Cortex of kidney (tissue), 1 donor: ENCODE results near the gene ZNF462.

ENCODE experiments used
- DNase-seq: peaks from one replicate; lab custom pipeline; 2025; lab: John Stamatoyannopoulos, UW

Gene ZNF462

DNA sequence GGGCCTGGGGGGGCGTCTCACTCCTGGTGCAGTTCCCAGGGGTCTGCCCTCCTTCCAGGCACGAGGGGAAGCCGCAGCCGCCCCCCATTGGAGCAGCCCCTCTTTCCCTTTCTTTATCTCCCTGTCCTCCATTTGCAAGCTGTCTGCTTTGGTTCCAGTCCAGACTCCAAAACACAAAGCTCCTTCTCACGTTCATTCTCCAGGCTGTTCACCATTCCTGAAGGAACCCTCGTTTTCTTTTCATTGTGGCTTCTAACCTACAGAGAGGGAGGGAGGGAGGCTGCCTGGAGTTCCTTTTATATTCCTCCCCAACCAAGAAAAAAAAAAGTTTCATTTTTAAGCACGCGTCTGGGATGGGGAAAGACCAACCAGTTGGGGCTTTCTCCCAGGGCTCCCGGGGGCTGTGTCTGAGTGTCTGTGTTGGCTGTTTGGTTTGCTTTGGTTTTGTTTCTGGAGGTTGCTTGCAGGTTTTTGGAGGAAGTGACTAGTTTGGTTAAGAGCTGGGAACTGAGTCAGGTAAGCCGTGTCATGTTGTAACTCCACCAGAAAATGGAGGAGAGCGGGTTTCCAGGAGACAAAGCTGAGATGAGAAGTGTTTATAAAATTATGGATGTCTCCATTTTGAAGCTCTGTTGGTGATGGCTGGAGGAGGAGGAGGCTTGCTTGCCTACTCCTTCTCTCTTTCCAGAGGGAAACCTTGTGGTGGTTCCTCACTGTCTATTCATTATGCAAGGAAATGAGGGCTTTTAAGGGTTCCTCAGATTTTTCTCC, 1.6 kb downstream of the ZNF462 start:
- no peak for DNase-seq

DNA sequence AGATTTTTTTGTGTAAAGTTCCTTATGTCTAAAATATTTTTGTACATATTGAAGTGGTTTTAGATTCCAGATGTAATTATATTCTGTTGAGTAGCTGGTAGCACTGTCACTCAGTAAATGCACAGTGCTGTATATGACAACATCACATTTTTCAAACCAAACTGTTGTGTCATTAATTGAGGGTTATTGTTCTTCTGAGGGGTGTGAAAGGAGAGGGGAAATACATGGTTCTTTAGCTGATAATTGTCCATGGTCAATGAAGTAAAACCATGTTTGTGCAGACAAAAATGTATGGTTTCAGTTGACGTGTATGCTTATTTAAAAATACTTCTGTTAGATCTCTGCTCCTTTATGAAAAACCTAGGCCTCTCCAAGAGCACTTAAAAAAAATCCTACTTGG, 3.3 kb downstream of the ZNF462 start:
- DNase-seq = no peak

DNA sequence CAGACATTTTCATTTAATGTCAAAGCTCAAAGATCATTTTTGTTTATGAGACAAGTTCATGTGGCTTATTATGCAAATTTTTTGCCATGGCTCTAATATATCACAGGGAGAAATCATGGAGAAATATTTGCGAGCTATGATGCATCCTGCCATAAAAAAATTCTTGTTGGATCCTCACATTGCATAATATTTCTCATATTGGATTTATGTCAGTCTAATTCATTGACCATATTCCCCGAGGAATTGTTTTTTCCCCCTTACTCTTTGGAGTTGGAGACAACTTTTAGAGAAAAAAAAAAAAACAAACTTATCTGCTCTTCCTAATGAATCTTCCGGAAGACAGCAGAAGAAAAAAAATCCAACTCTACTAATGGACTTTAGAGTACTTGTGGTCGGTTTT, 4.3 kb downstream of the ZNF462 start:
- DNase-seq = no peak

DNA sequence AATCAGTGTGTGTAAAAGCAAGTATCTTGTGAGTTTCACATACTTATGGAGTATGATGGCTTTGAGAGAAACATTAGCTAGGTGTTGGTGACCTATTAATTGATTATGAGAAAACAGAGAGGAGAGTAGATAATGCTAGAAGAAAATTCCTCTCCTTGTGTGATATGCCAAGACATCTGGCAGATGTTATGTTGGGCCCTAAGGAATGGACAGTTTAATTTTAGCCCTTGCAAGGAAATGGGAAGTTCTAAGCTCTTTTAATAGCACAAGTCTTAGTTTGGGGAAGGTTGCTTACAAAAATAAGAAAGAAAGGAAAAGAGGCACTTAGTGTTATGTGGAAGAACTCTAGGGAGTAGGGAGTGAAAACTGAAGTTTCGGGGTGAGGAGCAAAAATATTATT, 5.1 kb downstream of the ZNF462 start:
- DNase-seq = no peak

DNA sequence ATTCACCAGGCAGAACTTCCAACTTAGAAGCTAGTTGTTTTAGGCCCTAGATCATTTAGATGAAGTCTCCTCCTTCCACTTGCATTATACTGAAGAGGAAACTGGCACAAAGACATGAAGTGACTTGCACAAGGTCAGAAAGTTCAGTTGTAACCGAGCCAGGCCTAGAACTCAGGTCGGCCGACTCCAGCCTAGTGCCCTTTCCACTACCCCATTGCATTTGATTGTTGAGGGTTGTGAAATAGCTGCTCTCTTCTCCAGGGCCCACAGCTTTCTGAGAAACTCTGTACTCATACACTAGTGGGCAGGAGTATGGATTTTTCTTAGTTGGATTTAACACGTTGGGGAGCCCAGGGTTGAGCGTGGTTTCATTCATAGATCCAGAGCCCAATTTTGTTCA, 5.6 kb downstream of the ZNF462 start:
- no peak for DNase-seq

DNA sequence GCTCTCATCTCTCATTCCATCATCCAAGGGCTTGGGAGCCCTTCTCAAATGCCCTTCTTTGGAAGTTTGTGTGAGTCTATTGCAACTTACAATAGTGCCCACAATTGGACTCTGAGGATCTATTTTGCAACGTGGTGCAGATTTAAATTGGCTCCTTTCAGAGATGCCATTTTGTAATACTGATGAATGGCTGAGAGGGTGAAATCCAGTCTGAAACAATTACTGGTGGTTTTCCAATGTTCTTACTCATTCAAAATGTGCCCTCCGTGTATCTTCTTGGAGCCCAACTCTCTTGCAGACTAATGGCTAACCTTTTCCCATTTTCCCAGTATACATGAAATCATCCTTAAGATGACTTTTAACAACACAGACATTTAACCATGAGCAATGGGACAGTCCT, 6.1 kb downstream of the ZNF462 start:
- DNase-seq = no peak

DNA sequence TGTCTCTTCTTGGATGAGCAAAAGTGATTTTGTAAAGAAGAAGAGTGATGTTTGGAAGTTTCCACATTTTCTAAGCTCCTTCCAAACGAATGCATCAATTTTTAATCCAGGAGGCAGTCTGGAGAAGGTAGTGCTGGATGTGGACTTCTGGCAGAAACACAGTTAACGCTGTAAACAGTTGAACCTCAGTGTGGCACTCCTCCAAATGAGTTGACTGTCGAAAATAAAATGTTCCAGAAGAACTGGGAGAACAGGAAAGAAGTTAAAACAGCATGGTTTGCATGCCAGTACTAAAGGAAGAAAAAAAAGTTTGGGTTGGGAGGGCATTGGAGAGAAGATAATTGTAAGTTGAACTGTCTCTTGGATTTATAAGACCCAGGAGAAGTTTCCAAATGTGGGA, 6.5 kb downstream of the ZNF462 start:
- no peak for DNase-seq

DNA sequence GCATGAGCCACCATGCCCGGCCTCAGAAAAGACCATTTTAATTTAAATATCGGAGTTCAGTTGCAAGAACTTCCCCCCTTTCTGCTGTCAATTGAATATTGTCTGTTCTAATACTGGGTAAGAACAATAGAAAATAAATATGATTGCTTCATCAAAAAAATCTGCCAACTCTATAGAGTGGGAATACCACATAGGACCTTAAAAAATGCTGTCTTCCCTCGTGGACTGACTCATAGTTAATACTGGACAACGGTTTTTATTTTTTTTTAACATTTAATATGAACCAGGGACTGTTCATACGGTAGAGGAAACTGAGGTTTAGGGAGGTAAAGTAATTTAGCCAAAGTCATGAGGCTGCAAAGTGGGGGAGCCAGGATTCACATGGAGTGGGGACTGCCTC, 9.7 kb downstream of the ZNF462 start:
- no peak for DNase-seq

DNA sequence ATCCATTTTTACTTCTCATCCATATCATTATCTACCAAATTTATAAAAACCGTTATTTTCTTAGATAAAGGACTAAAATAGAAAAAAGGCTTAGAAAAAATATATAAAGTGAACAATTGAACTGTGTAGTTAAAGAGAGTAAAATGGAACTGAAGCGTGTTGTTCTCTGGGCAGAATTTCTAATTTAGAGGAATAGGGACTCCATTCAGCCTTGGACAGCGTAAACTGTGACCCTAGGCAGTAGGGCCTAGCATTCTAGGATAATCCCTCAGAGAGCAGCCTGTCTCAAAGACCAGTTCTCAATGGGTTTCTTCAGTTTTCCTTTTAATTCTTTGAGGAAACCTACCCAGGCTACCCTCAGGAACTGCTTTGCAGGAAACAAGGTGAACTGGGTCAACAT, 11.1 kb downstream of the ZNF462 start:
- no peak for DNase-seq

DNA sequence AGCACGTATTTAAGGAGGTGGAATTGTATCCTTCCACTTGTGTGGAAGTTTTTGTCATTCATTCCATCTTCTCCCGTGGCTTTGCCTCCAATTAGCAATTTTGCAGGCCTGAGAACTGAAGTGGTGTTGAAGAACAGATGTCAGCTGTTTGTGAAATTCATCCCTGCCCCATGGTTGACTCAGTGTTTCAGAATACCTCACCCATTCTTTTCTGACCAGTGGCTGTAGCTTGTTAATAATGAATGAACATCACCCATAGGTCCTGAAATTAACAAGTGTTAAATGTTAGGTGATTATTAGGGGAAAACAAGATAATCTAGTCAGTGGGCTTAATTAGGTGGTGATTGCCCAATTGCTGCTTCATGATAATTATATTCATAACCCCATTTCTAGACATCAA, 11.7 kb downstream of the ZNF462 start:
- DNase-seq = no peak

DNA sequence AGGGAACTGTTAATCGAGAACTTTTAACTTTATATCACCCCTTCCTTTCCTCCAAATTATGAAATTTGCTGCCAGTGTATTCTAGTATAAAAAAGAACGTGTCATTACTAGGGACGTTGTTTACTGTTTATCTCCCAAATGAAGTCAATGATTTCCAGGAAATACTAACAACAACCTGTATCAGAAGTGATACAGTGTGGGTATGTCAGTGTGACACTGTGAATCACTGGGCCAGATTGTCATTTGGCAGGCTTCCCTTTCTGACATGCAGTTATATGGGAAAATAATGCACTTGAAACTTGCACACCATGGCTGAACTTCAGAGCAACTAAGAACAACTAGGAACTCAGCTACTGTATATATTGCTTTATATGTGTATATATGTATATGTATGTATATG, 12.6 kb downstream of the ZNF462 start:
- DNase-seq = no peak

DNA sequence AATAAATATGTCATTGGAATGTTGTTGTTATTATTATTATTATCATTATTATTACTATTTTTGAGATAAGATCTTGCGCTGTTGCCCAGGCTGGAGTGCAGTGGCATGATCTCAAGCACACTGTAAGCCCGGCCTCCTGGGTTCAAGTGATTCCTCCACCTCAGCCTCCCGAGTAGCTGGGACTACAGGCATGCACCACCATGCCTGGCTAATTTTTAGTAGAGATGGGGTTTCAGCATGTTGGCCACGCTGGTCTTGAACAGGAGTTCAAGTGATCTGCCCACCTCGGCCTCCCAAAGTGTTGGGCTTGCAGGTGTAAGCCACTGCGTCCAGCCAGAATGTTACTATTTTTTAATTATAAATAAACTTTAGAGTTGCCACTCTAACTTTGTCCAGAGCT, 14.4 kb downstream of the ZNF462 start:
- no peak for DNase-seq

DNA sequence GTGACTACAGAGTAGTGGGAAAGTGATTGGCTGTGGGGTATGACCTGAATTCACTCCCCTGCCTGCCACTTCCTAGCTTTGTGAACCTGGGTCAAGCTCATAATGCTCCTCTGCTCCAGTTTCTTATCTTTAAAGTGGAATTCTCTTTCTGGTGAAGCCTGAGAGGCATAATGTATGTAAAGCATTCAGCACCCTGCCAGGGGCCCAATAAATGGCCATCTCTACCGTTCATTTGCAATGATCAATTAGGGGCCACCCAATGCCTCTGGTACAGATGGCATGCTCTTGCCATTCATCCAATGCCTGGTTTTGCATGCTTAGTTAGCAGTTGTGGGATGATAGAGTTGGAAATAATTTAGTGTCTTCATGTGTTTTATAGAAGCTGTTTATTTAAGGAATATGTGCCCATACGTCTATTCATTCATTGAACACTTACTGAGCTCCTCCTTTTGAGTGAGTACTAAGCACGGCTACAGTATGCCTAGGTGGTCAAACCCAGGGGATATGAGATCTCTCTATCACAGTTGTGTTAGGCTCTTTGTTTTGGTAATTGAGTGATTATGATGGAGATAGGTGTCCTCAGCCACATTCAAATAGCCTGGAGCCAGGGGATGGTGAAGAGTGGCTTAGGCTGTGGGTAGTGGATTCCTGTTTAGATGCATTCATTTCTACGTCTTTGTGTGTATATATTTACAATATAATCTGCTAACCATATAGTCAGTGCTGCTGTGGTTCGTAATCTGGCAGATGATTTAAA, 15.3 kb downstream of the ZNF462 start:
- DNase-seq = no peak

DNA sequence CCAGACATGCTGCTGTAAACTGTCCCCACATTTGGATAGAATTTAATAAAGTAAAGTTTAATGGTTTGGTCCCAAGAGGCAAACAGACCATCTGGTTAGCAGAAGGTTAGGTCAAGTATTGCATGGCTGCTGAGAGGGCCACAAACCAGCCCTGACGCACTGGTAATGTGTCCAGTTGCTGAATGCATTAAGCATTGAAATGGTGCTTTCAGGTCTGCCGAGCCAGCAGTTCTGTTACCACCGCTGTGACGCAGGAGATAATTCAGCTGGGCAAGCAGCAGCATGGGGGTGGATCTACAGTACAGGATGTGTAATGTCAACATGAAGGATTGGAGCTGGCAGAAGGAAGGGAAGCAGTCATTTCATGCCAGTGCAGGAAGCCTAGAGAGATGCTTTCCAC, 16.0 kb downstream of the ZNF462 start:
- no peak for DNase-seq

DNA sequence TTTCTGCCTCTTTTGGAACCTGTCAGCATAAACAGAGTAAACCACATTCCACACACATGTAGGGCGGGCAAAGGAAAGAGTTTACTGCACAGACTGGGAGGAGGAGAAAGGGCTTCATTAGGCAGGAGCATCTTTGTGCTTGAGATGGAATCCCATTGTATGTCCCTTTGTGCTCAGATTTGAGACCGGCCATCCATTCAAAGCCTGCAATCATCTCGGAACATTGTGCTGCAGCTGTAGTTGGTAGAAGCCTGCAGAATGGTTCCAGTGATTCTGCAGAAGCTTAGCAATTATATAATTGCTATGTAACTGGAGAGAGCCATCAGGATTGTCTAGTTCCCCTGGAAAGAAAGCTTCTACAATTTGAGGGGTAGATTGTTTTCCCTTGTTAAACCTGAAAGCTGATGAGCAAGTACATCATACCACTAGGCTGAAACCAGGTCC, 16.5 kb downstream of the ZNF462 start:
- DNase-seq = no peak

DNA sequence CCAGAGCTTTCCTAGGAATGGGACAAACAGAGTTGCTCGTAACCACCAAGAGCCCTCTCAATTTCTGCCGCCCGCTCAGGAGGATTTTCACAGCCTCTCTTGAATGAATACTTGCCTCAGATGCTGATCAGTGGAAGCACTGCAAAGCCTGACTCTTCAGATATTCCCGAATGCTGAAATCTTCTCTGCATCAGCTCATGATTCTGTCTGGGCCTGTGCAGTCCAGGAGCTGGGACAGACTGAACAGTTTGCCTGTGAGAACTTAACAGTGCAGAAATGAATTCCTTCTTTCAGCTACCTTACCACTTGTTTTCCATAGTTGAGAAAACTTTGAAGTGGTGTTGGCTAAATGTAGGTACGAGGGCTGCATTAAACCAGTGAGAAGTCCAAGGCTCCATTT, 17.1 kb downstream of the ZNF462 start:
- no peak for DNase-seq

DNA sequence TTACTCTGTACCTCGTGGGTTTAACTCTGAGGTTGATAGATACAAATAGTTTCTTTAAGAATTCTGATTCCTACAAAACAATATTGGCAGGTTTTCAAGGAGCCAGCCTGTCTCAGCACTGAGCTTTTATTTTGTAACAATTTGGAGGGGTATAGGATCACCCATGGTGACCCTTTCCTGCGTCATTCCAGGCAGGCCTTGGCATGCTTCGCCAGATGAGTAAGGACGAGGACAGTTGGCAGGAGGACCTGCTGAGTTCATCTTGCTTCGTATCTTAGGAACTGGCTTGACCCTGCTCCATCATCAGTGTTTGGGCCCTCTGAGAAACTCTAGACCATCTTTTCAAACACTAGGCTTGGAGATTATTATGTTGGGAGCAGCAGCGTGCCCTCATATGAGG, 17.9 kb downstream of the ZNF462 start:
- DNase-seq = no peak

DNA sequence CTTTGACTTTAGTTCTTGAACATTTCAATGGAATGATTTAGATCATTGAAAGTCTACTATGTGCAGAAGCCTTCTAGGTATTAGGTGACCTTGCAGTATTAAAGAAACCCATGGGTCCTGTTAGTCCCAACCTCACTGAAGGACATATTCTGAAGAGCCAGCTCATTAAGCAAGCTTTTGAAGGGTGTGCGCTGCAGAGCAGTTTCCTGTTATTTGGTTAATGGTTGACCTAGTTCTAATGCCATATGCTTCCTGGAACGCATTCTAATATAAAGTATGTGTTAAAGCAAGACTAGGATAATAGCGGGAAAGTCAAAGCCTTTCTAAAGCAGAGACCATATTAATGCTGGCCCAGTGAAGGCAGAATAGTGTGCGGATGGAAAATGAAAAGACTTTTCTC, 20.1 kb downstream of the ZNF462 start:
- DNase-seq = no peak

DNA sequence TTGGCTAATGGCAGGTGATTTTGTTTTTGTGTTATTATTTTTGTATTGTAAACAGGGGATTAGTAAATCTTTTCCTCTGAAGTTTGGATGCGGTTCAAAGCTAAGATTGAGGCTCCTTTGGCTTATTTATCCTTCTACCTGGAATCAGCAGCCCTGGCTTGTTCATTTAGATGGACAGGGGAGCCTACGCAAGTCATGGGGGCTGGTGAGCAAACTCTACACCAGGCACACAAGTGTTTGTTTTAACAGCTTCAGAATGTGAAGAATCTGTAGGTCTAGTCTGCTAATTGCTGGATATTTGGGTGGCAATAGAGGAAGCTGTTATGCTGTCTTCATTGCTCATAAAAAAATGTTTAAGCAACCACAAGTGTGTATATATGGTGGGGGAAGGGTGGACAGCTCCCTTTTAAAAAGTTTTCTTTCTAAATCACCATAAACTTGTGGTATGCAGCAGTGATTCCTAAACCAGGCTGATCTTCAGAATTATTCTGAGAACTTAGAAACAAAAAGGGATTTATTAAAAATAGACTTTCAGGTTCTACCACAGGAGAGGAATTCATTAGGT, 20.7 kb downstream of the ZNF462 start:
- no peak for DNase-seq

DNA sequence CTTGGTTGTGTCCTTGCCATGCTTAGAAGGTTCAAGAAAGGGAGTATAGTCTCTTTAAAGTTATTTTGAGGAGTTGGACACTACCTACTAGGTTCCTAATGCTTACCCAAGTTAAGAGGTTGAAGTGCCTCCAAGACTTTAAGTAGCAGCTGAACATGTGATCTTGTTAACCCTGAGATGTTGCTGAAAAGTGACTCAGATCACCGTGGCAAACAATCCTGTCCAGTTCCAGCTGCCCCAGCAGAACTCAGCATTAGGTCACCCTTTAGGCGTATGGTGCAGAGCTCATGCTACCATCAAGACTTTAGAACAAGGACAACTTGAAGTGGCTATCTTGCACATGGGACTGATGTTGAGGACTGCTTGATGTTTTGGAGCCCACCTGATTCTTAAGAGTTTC, 22.5 kb downstream of the ZNF462 start:
- no peak for DNase-seq

DNA sequence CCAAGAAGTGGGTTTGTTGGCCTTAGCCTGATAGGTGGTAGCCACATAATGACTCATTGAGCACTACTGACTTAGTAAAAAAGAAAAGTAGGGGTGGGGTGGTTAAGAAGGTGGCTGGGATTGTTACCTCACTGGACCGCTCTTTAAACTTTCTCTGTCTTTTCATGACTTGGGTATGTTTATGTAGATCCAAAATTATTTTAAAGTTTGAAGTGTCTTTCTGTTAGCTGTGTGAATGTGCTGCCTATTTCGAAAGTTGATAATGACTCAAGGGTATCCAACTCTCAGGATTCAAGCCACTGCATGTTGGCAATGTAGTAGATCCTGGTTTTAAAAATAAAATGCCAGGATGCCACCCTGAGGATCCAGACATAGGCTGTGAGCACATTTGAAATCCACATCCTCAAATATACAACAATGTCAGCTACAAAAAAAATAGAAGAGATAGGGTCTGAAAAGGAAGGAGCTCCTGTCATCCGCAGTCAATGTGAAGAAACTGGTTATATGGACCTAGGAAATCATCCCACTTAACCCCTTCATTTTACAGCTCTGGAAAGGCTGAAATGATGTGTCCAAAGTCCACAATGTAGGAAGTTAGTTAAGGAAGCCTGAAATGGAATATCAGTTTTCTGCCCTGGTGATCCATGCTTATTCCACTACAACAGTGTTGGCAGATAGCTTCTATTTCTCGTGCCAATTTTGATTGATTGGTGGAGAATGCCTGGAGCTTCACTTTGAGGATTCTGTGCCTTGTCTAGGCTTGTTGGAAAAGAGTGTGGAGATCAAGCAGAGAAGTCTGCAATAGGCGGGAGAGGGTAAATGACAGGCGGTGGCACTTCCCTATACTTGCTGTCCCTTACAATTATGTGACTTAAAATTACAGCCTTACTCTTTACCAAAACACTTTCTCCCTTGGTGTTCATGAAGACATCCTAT, 23.4 kb downstream of the ZNF462 start:
- DNase-seq = no peak

DNA sequence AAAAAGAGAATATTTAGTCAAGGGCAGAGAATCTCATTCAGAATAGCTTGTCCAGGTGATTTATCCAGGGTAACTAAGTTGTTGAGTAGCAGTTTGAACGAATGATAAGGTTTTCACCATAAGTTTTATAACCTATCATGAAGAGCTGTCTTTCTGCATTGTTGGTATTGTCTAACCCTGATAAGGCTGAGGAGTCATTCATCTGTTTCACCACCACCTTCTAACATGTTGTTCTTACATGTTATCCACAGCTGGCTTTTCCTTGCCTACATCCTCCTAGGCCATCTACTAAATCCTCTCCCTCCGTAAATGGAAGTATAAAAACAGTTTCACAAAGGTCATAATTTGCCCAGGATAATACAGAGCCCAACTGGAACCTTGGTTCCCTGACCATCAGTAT, 24.1 kb downstream of the ZNF462 start:
- DNase-seq = no peak
